Gastroesophageal sphincter (tissue), 4 donors: Measurements from ENCODE around the gene IMMP1L. TPM values are rescaled to one million over a fixed set of nuclear protein-coding genes. Genes with fewer than 3 reads are reported as not detected.

ENCODE experiments used
- ATAC-seq: fragments of 150-250 bp; one replicate; pipeline ENCODE4 v1.9.1; 2016; ENCODE audit warnings: mild to moderate bottlenecking, moderate library complexity
- H3K27ac ChIP-seq, 4 donors: fragments of 200-600 bp; sonication (generic) in 3 of 4; 1 replicate in 3 of 4; 2 replicates in 1 of 4; pipeline ENCODE4 v1.5.1; 2016 to 2019
- H3K27me3 ChIP-seq: fragments of 200-600 bp; sonication (generic); one replicate; pipeline ENCODE4 v1.5.1; 2019
- H3K36me3 ChIP-seq, 2 donors: fragments of 200-600 bp; sonication (generic); one replicate each; pipeline ENCODE4 v1.5.1; 2019; ENCODE audit warnings: control low read depth in 1 of 2
- H3K4me1 ChIP-seq, 3 donors: fragments of 200-600 bp; sonication (generic); 1 replicate in 2 of 3; 2 replicates in 1 of 3; pipeline ENCODE4 v1.5.1; 2016 to 2019; ENCODE audit warnings: control low read depth in 2 of 3
- H3K4me3 ChIP-seq, 2 donors: fragments of 200-600 bp; sonication (generic); one replicate each; pipeline ENCODE4 v1.5.1; 2019; ENCODE audit warnings: mild to moderate bottlenecking in 1 of 2, moderate library complexity in 1 of 2
- H3K9me3 ChIP-seq, 3 donors: fragments of 200-600 bp; sonication (generic); one replicate each; pipeline ENCODE4 v1.5.1; 2017 to 2019; ENCODE audit warnings: control low read depth in 2 of 3
- EP300 ChIP-seq: sonication (generic); formaldehyde crosslinking; IDR thresholded peaks from one replicate; pipeline ENCODE4 v1.6.1; 2017; ENCODE audit warnings: antibody characterized with exemption, mild to moderate bottlenecking
- POLR2A ChIP-seq, 2 donors: fragments of 450-650 bp; IDR thresholded peaks; one replicate each; pipeline ENCODE4 v1.6.1; 2017; ENCODE audit warnings: antibody characterized with exemption in 2 of 2, mild to moderate bottlenecking in 2 of 2, moderate library complexity in 1 of 2
- POLR2AphosphoS5 ChIP-seq: sonication (generic); formaldehyde crosslinking; IDR thresholded peaks from one replicate; pipeline ENCODE4 v1.6.1; 2017; ENCODE audit warnings: antibody characterized with exemption
- WGBS, 2 donors: methylation state at CpG; one replicate each; pipeline ENCODE4 v1.1.5; 2018; ENCODE audit warnings: low coverage in 1 of 2; 5-methylcytosine and 5-hydroxymethylcytosine counted together
- total RNA-seq, 4 donors: library from RNA; depleted of rRNA; stranded (reverse); fragments of >200 nt; gene quantifications; one replicate each; pipeline ENCODE4 v1.1.0, GENCODE V29; 2016
- TF ChIP-seq, protein P1 (sequence below), 4 experiments: fragments of 200-600 bp in 2 of 4; fragments of 450-650 bp in 2 of 4; sonication (generic) in 1 of 4; IDR thresholded peaks; one replicate each; pipeline ENCODE4 v1.5.1; 2017 to 2019; ENCODE audit warnings: antibody characterized with exemption in 4 of 4, mild to moderate bottlenecking in 2 of 4, moderate library complexity in 2 of 4

The IMMP1L gene
- total RNA-seq, 4 donors from 2014 or later: 3.9 to 38.6 (median 21.2) TPM

- no peak overlapping the region for H3K27ac ChIP-seq
- no peak overlapping the region for H3K4me3 ChIP-seq
- no peak for ATAC-seq
- no peaks in the 10 kb centered on the region for H3K9me3 ChIP-seq
- H3K4me1 ChIP-seq: no peaks in the 10 kb centered on the region
- TF ChIP-seq, protein P1, sequence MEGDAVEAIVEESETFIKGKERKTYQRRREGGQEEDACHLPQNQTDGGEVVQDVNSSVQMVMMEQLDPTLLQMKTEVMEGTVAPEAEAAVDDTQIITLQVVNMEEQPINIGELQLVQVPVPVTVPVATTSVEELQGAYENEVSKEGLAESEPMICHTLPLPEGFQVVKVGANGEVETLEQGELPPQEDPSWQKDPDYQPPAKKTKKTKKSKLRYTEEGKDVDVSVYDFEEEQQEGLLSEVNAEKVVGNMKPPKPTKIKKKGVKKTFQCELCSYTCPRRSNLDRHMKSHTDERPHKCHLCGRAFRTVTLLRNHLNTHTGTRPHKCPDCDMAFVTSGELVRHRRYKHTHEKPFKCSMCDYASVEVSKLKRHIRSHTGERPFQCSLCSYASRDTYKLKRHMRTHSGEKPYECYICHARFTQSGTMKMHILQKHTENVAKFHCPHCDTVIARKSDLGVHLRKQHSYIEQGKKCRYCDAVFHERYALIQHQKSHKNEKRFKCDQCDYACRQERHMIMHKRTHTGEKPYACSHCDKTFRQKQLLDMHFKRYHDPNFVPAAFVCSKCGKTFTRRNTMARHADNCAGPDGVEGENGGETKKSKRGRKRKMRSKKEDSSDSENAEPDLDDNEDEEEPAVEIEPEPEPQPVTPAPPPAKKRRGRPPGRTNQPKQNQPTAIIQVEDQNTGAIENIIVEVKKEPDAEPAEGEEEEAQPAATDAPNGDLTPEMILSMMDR (IDR thresholded peaks at IDR 0.05): no peak
- no peak for TF ChIP-seq EP300
- no peak for TF ChIP-seq POLR2A (IDR thresholded peaks at IDR 0.05)
- no peak for TF ChIP-seq POLR2AphosphoS5
- peaks cover 0 to 6% of the 10 kb centered on the region in 2 donors for H3K36me3 ChIP-seq
- no peaks in the 10 kb centered on the region for H3K27me3 ChIP-seq
- WGBS, 2 donors: 87 to 90% methylated on average over 4 of the region's 4 CpGs
Observed at GRCh38 chr11:31535479-31535878, 26.1 kb upstream of the IMMP1L start.

- H3K4me1 ChIP-seq: no peaks in the 10 kb centered on the region
- H3K36me3 ChIP-seq: no peaks in the 10 kb centered on the region
- no peaks in the 10 kb centered on the region for H3K9me3 ChIP-seq
- 80 to 89% methylated on average over 1 of the region's 1 CpG for WGBS, 2 donors
- TF ChIP-seq EP300 (no peak), POLR2AphosphoS5 (no peak), POLR2A (IDR thresholded peaks at IDR 0.05) (no peak)
- TF ChIP-seq, protein P1 (IDR thresholded peaks at IDR 0.05): no peak
- no peak overlapping the region for H3K27ac ChIP-seq
- H3K4me3 ChIP-seq: no peak overlapping the region
- no peaks in the 10 kb centered on the region for H3K27me3 ChIP-seq
- ATAC-seq: no peak
Observed at GRCh38 chr11:31531293-31531692, 21.9 kb upstream of the IMMP1L start.

GRCh38 chr11:31529701-31530100, 20.3 kb upstream of the IMMP1L start:
- no peak for ATAC-seq
- H3K27ac ChIP-seq: no peak overlapping the region
- H3K4me3 ChIP-seq: no peak overlapping the region
- TF ChIP-seq POLR2A (IDR thresholded peaks at IDR 0.05): no peak
- TF ChIP-seq, protein P1 (IDR thresholded peaks at IDR 0.05): no peak
- no peak for TF ChIP-seq EP300
- TF ChIP-seq POLR2AphosphoS5: no peak
- no peaks in the 10 kb centered on the region for H3K4me1 ChIP-seq
- H3K36me3 ChIP-seq: no peaks in the 10 kb centered on the region
- H3K9me3 ChIP-seq: no peaks in the 10 kb centered on the region
- no peaks in the 10 kb centered on the region for H3K27me3 ChIP-seq

- no peaks in the 10 kb centered on the region for H3K4me1 ChIP-seq
- no peaks in the 10 kb centered on the region for H3K9me3 ChIP-seq
- no peak for ATAC-seq
- WGBS, 2 donors: 84 to 90% methylated on average over 1 to 2 of the region's 2 CpGs
- TF ChIP-seq POLR2AphosphoS5 (no peak), POLR2A (IDR thresholded peaks at IDR 0.05) (no peak), EP300 (no peak)
- TF ChIP-seq, protein P1 (IDR thresholded peaks at IDR 0.05): no peak
- H3K4me3 ChIP-seq: no peak overlapping the region
- H3K27me3 ChIP-seq: no peaks in the 10 kb centered on the region
- H3K36me3 ChIP-seq: no peaks in the 10 kb centered on the region
- H3K27ac ChIP-seq: no peak overlapping the region
Observed at GRCh38 chr11:31529189-31529588, 19.8 kb upstream of the IMMP1L start.

DNA sequence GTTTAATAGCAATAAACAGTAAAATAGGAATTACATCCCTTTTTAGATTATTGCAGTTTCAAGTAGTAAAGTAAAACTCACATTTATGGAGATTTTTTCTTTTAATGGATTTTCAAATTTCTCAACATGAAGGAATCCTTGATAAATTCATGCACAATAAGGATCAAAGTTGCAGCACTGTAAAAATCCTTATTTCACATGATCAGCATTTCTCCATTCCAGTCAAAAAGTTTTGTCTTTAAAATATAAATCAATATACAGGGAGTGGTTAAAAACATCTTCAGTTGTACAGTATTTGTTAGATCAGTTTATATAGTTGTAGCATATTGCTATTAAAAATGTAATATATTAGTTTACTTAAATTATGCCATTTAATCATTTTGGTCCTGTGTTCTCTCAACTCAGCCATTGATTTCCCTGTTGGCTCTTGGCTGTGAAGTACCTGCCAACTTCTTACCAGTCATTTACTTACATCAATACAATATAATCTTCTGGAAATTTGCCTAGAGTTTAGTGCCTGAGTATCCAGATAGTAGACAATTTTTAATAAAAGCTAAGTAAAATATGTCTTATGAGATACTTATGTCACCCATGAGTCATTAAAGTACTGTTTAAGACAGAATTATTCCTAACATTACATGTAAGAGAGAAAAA, 12.2 kb upstream of the IMMP1L start:
- no peak for ATAC-seq
- no peaks in the 10 kb centered on the region for H3K36me3 ChIP-seq

More for the DNA sequence above, 12.2 kb upstream of the IMMP1L start:
- no peak overlapping the region for H3K4me3 ChIP-seq
- no peak overlapping the region for H3K27ac ChIP-seq
- no peaks in the 10 kb centered on the region for H3K4me1 ChIP-seq
- TF ChIP-seq POLR2AphosphoS5 (no peak), POLR2A (IDR thresholded peaks at IDR 0.05) (no peak), EP300 (no peak)
- TF ChIP-seq, protein P1 (IDR thresholded peaks at IDR 0.05): no peak
- no peaks in the 10 kb centered on the region for H3K27me3 ChIP-seq
- no peaks in the 10 kb centered on the region for H3K9me3 ChIP-seq
